Measurements from ENCODE around the gene SLC6A5. TPM values are rescaled to one million over a fixed set of nuclear protein-coding genes. Genes with fewer than 3 reads are reported as not detected.

SLC6A5 gene
- total RNA-seq, 4 donors from 2014 or later = not detected

DNA sequence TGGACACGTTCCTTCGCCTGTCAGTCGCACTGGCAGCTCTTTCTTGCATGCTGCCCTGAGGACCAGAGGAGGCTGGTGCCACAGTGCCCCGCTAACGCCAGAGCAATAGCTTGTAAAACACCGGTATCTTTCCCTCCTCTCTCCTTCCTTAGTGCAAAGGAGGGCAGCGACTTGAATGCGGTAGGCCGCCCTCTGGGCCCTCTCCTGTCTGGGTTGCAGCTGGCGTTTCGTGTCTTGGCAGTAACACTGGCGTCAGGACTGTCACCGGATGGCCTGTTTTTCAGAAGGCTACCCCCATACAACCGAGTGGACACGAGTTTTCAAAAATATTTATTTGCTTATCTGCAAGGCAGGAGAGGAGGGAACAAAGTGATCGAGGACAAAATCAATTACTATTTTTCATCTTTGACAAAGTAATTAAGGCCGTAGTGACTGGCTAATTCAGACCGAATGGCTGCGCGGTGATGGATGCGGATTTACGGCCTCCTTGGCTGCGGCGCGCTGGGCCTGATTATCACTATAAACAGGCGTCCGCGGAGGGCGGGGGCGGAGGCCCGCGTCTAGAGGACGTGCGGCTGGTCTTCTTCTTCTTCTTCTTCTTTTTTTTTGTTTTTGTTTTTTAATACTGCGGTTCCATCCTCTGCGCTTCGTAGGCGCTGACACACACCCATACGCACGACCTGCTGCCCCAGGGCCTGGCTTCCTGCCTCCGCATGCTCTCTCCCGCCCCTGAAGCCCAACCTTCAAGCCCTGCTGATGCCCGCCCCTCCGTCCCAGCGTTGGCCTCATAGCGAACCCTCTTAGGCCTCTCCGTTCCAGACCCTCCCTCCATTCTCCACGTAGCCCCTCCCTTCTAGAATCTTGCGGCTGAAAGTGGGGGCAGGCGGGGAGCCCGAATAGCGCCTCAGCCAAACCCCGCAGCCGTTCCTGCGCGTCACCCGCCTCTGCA is 2.9 kb upstream of the SLC6A5 start:
- Histone ChIP-seq H3K27me3 (peaks cover 22 to 98% (median 35%) of the 10 kb centered on the region in 4 donors), H3K9me3 (no peaks in the 10 kb centered on the region), H3K4me3 (peak overlapping the region in 2 of 4 donors; percentile 5 to 40), H3K27ac (no peak overlapping the region), H3K36me3 (no peaks in the 10 kb centered on the region), H3K4me1 (peaks cover 0 to 23% (median 3%) of the 10 kb centered on the region in 3 donors)
- intact Hi-C loops (cut with DNase I) = no loop called here
- DNase-seq = no peak
- TF ChIP-seq POLR2A (IDR thresholded peaks at IDR 0.05) = no peak
- TF ChIP-seq, protein P1, sequence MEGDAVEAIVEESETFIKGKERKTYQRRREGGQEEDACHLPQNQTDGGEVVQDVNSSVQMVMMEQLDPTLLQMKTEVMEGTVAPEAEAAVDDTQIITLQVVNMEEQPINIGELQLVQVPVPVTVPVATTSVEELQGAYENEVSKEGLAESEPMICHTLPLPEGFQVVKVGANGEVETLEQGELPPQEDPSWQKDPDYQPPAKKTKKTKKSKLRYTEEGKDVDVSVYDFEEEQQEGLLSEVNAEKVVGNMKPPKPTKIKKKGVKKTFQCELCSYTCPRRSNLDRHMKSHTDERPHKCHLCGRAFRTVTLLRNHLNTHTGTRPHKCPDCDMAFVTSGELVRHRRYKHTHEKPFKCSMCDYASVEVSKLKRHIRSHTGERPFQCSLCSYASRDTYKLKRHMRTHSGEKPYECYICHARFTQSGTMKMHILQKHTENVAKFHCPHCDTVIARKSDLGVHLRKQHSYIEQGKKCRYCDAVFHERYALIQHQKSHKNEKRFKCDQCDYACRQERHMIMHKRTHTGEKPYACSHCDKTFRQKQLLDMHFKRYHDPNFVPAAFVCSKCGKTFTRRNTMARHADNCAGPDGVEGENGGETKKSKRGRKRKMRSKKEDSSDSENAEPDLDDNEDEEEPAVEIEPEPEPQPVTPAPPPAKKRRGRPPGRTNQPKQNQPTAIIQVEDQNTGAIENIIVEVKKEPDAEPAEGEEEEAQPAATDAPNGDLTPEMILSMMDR (IDR thresholded peaks at IDR 0.05) = no peak
- WGBS, 2 donors = 8 to 18% methylated on average over 32 to 37 of the region's 57 CpGs

DNA sequence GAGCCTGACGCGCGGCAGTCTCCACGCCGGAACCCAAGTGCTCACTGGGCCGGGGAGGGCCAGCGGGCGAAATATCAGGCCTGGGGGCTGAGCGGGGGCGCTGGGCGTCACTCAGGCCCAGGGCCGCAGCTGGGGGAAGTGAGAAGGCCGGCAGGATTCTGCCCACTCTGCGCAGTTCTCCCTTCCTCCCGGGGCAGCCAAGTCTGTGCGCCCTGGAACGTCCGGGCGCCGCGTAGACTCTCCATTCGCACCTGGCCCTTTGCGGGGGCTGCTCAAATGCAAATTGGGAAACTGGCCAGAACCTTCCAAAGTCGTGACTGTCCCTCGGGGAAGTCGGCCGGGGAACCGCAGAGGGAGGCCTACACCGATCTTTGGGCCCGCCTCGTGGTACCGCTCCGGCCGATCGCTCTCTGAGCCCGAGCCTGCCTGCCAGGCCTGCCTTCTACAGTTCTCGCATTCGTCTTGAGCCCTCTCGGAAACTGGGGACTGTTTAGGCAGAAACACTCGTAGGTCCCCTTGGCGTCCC is 2.2 kb upstream of the SLC6A5 start:
- no peak for TF ChIP-seq POLR2A (IDR thresholded peaks at IDR 0.05)
- TF ChIP-seq, protein P1 (IDR thresholded peaks at IDR 0.05) = no peak
- peaks cover 0 to 23% (median 3%) of the 10 kb centered on the region in 3 donors for H3K4me1 ChIP-seq
- intact Hi-C loops (cut with DNase I) = no loop called here
- no peaks in the 10 kb centered on the region for H3K9me3 ChIP-seq
- no peak for DNase-seq
- H3K4me3 ChIP-seq = peak overlapping the region in 2 of 4 donors; percentile 5 to 40
- H3K27ac ChIP-seq = no peak overlapping the region
- H3K36me3 ChIP-seq = no peaks in the 10 kb centered on the region
- peaks cover 24 to 99% (median 37%) of the 10 kb centered on the region in 4 donors for H3K27me3 ChIP-seq
- WGBS, 2 donors = 4% methylated on average over 5 of the region's 41 CpGs

DNA sequence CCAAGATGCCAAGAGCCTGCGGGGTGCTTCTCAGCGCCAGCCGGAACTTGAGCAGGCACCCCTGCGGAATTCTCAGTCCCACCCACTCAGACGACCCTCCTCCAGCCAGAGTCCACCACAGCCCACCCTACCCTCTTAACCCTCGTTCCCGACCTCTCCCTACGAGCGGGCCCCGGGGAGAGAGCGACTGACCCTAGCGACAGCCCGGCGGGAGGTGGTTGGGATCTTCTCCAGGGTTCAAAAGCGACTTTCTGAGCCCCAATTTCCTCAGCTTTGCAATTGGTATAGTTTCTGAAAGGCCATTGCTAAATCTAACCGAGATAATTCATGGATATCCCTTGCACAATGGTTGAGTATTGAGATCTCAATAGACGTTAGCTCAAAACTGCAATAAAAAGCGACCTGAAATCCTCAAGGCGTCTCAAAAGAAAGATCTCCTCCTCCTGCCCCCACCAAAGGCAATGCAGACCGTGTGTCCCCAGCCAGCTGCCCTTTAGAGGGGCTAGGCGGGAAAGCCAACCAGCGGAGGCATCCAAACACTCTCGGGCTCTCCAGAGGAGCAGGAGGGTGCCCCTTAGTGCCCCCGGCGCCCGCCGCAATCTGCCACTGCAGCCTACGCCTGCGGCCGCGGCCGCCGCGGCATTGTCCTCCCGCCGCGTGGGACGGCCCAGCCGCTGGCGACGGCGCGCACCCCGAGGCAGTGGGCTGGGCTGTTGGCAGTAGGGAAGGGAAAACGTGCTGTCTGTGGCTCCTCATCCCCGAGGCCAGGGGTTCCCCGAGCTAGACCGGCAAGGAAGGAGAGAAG is 1.5 kb upstream of the SLC6A5 start:
- no peak overlapping the region for H3K27ac ChIP-seq
- intact Hi-C loops (cut with DNase I) = no loop called here
- no peak overlapping the region for H3K4me3 ChIP-seq
- no peaks in the 10 kb centered on the region for H3K36me3 ChIP-seq
- DNase-seq = no peak
- peaks cover 24 to 100% (median 37%) of the 10 kb centered on the region in 4 donors for H3K27me3 ChIP-seq
- TF ChIP-seq POLR2A (IDR thresholded peaks at IDR 0.05) = no peak
- TF ChIP-seq, protein P1 (IDR thresholded peaks at IDR 0.05) = no peak
- peaks cover 0 to 23% (median 3%) of the 10 kb centered on the region in 3 donors for H3K4me1 ChIP-seq
- 7 to 10% methylated on average over 16 to 20 of the region's 48 CpGs for WGBS, 2 donors
- H3K9me3 ChIP-seq = no peaks in the 10 kb centered on the region

DNA sequence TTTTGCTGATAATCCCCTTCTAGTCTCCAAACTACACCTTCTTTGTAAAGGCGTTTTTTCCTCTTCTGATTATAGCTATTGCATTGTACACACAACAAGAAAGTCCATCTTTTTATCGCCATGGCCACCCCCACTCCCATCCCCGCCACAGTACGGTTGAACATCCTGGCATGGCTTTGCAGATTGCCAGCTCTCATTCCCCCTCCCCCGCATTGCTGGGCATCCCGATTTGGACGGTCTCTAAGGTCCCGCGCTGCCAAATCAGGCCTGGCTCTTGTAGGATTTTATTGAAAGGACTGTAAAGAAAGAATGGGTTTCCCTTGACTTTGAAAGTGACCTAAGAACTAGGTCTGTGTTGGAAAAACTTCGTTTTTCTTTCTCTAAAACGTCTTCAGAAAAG is 916 bp upstream of the SLC6A5 start:
- peaks cover 0 to 23% (median 3%) of the 10 kb centered on the region in 3 donors for H3K4me1 ChIP-seq
- H3K36me3 ChIP-seq = no peaks in the 10 kb centered on the region
- DNase-seq = no peak
- TF ChIP-seq, protein P1 (IDR thresholded peaks at IDR 0.05) = no peak
- TF ChIP-seq POLR2A (IDR thresholded peaks at IDR 0.05) = no peak
- H3K27ac ChIP-seq = no peak overlapping the region
- no peaks in the 10 kb centered on the region for H3K9me3 ChIP-seq
- intact Hi-C loops (cut with DNase I) = no loop called here
- H3K27me3 ChIP-seq = peaks cover 24 to 100% (median 37%) of the 10 kb centered on the region in 4 donors
- H3K4me3 ChIP-seq = no peak overlapping the region
- 8 to 24% methylated on average over 11 of the region's 11 CpGs for WGBS, 2 donors
